SU-DHL-6 (cell line): Measurements from ENCODE around the gene COMMD3.

Experiments used
- H2AFZ ChIP-seq: fragments of 200-600 bp; sonication (generic); 2 replicates; pipeline ENCODE4 v1.6.1; 2014; ENCODE audit warnings: low read depth, mild to moderate bottlenecking, moderate library complexity, mixed read lengths, antibody characterized with exemption, low read length; ENCODE audit not compliant: severe bottlenecking
- H3F3A ChIP-seq: fragments of 200-600 bp; shearing (Covaris generic); 2 replicates; pipeline ENCODE4 v1.6.0; 2016; ENCODE audit warnings: antibody characterized with exemption, mild to moderate bottlenecking; ENCODE audit not compliant: insufficient read depth
- H3K27ac ChIP-seq: fragments of 200-600 bp; sonication (generic); 2 replicates; pipeline ENCODE4 v1.5.1; 2016; ENCODE audit warnings: low read depth, mild to moderate bottlenecking, low read length, moderate library complexity, mixed read lengths
- H3K27me3 ChIP-seq: fragments of 200-600 bp; sonication (generic), shearing (Covaris generic); 2 replicates; pipeline ENCODE4 v1.6.0; 2014; ENCODE audit warnings: mild to moderate bottlenecking, low read length
- H3K36me3 ChIP-seq: fragments of 200-600 bp; sonication (generic); 2 replicates; pipeline ENCODE4 v1.6.1; 2014; ENCODE audit warnings: mild to moderate bottlenecking, low read length, mixed read lengths
- H3K4me2 ChIP-seq: fragments of 300-600, 200-600 bp; shearing (Covaris generic), sonication (generic); 2 replicates; pipeline ENCODE4 v1.6.0; 2014; ENCODE audit warnings: low read length, low read depth, mild to moderate bottlenecking; ENCODE audit not compliant: poor library complexity, severe bottlenecking
- H3K4me3 ChIP-seq: fragments of 200-600 bp; sonication (generic); 2 replicates; pipeline ENCODE4 v1.5.1; 2014; ENCODE audit warnings: antibody characterized with exemption, low read length, mild to moderate bottlenecking, mixed read lengths; ENCODE audit not compliant: insufficient read depth, poor library complexity, severe bottlenecking
- H3K79me2 ChIP-seq: fragments of 200-600 bp; sonication (generic); 2 replicates; pipeline ENCODE4 v1.6.1; 2014; ENCODE audit warnings: mild to moderate bottlenecking, low read length, moderate library complexity; ENCODE audit not compliant: insufficient read depth
- H3K9ac ChIP-seq: fragments of 200-600 bp; sonication (generic); 2 replicates; pipeline ENCODE4 v1.7.0; 2014; ENCODE audit warnings: mild to moderate bottlenecking, low read length
- H3K9me2 ChIP-seq: fragments of 200-600 bp; sonication (generic); replicated peaks from 2 replicates; pipeline ENCODE4 v1.6.1; 2014; ENCODE audit warnings: low read length; ENCODE audit not compliant: insufficient read depth
- H3K9me3 ChIP-seq: fragments of 200-600 bp; sonication (generic); 2 replicates; pipeline ENCODE4 v1.6.1; 2014; ENCODE audit warnings: low read length, mixed read lengths; ENCODE audit not compliant: insufficient read depth
- H4K20me1 ChIP-seq: fragments of 200-600 bp; sonication (generic); 2 replicates; pipeline ENCODE4 v1.6.1; 2014; ENCODE audit warnings: low read depth, mild to moderate bottlenecking, antibody characterized with exemption, low read length, moderate library complexity, mixed read lengths
- CTCF ChIP-seq: fragments of 200-600 bp; sonication (generic); IDR thresholded peaks from one replicate; pipeline ENCODE4 v1.5.1; 2017; ENCODE audit warnings: antibody characterized with exemption, mild to moderate bottlenecking, low read length, moderate library complexity; ENCODE audit not compliant: insufficient read depth, poor library complexity, severe bottlenecking
- EZH2phosphoT487 ChIP-seq: fragments of 200-600 bp; sonication (generic), shearing (Covaris generic); conservative IDR thresholded peaks from 2 replicates; pipeline ENCODE4 v1.6.1; 2018; ENCODE audit warnings: mild to moderate bottlenecking, antibody characterized with exemption, low read length, moderate library complexity, mixed read lengths

COMMD3 gene

GRCh38 chr10:22303461-22303860 lies 12.7 kb upstream of the COMMD3 start:
- H3K27me3 ChIP-seq: no peaks in the 10 kb centered on the region
- H3F3A ChIP-seq: no peaks in the 10 kb centered on the region
- no peaks in the 10 kb centered on the region for H3K36me3 ChIP-seq
- H4K20me1 ChIP-seq: no peaks in the 10 kb centered on the region
- TF ChIP-seq EZH2phosphoT487: no peak
- TF ChIP-seq CTCF: no peak
- H3K9me2 ChIP-seq: no peaks in the 10 kb centered on the region
- H3K79me2 ChIP-seq: no peaks in the 10 kb centered on the region
- H3K4me3 ChIP-seq: no peak overlapping the region
- H3K4me2 ChIP-seq: no peak overlapping the region
- no peak overlapping the region for H2AFZ ChIP-seq
- no peak overlapping the region for H3K27ac ChIP-seq
- no peaks in the 10 kb centered on the region for H3K9me3 ChIP-seq
- H3K9ac ChIP-seq: no peak overlapping the region

GRCh38 chr10:22305721-22306120 lies 10.5 kb upstream of the COMMD3 start:
- no peaks in the 10 kb centered on the region for H3F3A ChIP-seq
- no peaks in the 10 kb centered on the region for H3K79me2 ChIP-seq
- H3K4me2 ChIP-seq: no peak overlapping the region
- no peak overlapping the region for H3K9ac ChIP-seq
- H3K27ac ChIP-seq: no peak overlapping the region
- H3K36me3 ChIP-seq: no peaks in the 10 kb centered on the region
- no peaks in the 10 kb centered on the region for H3K9me2 ChIP-seq
- H3K9me3 ChIP-seq: no peaks in the 10 kb centered on the region
- no peak overlapping the region for H2AFZ ChIP-seq
- H3K4me3 ChIP-seq: no peak overlapping the region
- H4K20me1 ChIP-seq: no peaks in the 10 kb centered on the region
- H3K27me3 ChIP-seq: no peaks in the 10 kb centered on the region
- TF ChIP-seq EZH2phosphoT487 (no peak), CTCF (no peak)

- H3K9ac ChIP-seq: no peak overlapping the region
- no peak for TF ChIP-seq CTCF
- H3F3A ChIP-seq: no peaks in the 10 kb centered on the region
- H3K9me3 ChIP-seq: no peaks in the 10 kb centered on the region
- H3K79me2 ChIP-seq: no peaks in the 10 kb centered on the region
- H3K27me3 ChIP-seq: no peaks in the 10 kb centered on the region
- no peak overlapping the region for H3K27ac ChIP-seq
- no peaks in the 10 kb centered on the region for H4K20me1 ChIP-seq
- H2AFZ ChIP-seq: no peak overlapping the region
- H3K4me3 ChIP-seq: no peak overlapping the region
- H3K4me2 ChIP-seq: no peak overlapping the region
- H3K36me3 ChIP-seq: no peaks in the 10 kb centered on the region
- no peaks in the 10 kb centered on the region for H3K9me2 ChIP-seq
Observed at GRCh38 chr10:22308390-22308789, 7.8 kb upstream of the COMMD3 start.
